HL-60 (cell line): ENCODE data around the gene DET1.
A peak's percentile ranks its signal among the peaks of the same experiment; 100 is the strongest.
"Not testable (repeated sequence)": the region's sequence is repeated elsewhere in the genome, so short reads cannot be mapped to it uniquely, and the experiment has no call there.

Source experiments
- DNase-seq, 2 experiments: peaks; one replicate each; pipeline ENCODE4 v3.0.0-alpha.2; 2010 to 2020; ENCODE audit warnings: low read depth in 1 of 2, low spot score in 1 of 2
- H3K27ac ChIP-seq: fragments of 250-450 bp; sonication (Bioruptor Pico); replicated peaks from 2 replicates; pipeline ENCODE4 v1.5.1; 2020; ENCODE audit warnings: mild to moderate bottlenecking, moderate library complexity
- H3K27me3 ChIP-seq: fragments of 250-450 bp; sonication (Bioruptor Pico); 2 replicates; pipeline ENCODE4 v1.5.1; 2021; ENCODE audit warnings: mild to moderate bottlenecking, moderate library complexity; ENCODE audit not compliant: insufficient read depth, poor library complexity, severe bottlenecking
- H3K4me3 ChIP-seq: replicated peaks from 2 replicates; pipeline ENCODE4 v1.5.1; 2011; ENCODE audit warnings: mild to moderate bottlenecking, control low read depth, low read length; ENCODE audit not compliant: insufficient read depth
- CTCF ChIP-seq: IDR thresholded peaks from one replicate; pipeline ENCODE4 v1.5.1; 2011; ENCODE audit warnings: low read length, control low read depth, inconsistent platforms; ENCODE audit not compliant: insufficient read depth
- GABPA ChIP-seq: IDR thresholded peaks from 2 replicates; pipeline ENCODE4 v1.6.1; 2012; ENCODE audit warnings: low read depth
- POLR2AphosphoS5 ChIP-seq: IDR thresholded peaks from 2 replicates; pipeline ENCODE4 v1.6.1; 2012; ENCODE audit warnings: low read depth
- SPI1 ChIP-seq: IDR thresholded peaks from 2 replicates; pipeline ENCODE4 v1.6.1; 2012; ENCODE audit warnings: low read depth, mild to moderate bottlenecking, borderline replicate concordance
- TF ChIP-seq, protein P1 (sequence below): IDR thresholded peaks from 2 replicates; pipeline ENCODE4 v1.6.1; 2012; ENCODE audit warnings: low read depth; ENCODE audit not compliant: insufficient replicate concordance

Gene DET1

GRCh38 chr15:88563638-88564037, 17.2 kb upstream of the DET1 start:
- no peak for DNase-seq
- Histone ChIP-seq H3K4me3 (no peak overlapping the region), H3K27me3 (peaks cover 2% of the 10 kb centered on the region), H3K27ac (no peak overlapping the region)
- TF ChIP-seq GABPA, result no peak
- no peak for TF ChIP-seq CTCF
- no peak for TF ChIP-seq POLR2AphosphoS5
- TF ChIP-seq SPI1, result no peak
- TF ChIP-seq, protein P1, sequence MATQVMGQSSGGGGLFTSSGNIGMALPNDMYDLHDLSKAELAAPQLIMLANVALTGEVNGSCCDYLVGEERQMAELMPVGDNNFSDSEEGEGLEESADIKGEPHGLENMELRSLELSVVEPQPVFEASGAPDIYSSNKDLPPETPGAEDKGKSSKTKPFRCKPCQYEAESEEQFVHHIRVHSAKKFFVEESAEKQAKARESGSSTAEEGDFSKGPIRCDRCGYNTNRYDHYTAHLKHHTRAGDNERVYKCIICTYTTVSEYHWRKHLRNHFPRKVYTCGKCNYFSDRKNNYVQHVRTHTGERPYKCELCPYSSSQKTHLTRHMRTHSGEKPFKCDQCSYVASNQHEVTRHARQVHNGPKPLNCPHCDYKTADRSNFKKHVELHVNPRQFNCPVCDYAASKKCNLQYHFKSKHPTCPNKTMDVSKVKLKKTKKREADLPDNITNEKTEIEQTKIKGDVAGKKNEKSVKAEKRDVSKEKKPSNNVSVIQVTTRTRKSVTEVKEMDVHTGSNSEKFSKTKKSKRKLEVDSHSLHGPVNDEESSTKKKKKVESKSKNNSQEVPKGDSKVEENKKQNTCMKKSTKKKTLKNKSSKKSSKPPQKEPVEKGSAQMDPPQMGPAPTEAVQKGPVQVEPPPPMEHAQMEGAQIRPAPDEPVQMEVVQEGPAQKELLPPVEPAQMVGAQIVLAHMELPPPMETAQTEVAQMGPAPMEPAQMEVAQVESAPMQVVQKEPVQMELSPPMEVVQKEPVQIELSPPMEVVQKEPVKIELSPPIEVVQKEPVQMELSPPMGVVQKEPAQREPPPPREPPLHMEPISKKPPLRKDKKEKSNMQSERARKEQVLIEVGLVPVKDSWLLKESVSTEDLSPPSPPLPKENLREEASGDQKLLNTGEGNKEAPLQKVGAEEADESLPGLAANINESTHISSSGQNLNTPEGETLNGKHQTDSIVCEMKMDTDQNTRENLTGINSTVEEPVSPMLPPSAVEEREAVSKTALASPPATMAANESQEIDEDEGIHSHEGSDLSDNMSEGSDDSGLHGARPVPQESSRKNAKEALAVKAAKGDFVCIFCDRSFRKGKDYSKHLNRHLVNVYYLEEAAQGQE, result no peak

DNA sequence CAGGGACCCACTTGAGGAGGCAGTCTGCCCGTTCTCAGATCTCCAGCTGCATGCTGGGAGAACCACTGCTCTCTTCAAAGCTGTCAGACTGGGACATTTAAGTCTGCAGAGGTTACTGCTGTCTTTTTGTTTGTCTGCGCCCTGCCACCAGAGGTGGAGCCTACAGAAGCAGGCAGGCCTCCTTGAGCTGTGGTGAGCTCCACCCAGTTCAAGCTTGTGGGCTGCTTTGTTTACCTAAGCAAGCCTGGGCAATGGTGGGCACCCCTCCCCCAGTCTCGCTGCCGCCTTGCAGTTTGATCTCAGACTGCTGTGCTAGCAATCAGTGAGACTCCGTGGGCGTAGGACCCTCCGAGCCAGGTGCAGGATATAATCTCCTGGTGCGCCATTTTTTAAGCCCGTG, 13.1 kb upstream of the DET1 start:
- H3K27me3 ChIP-seq, DNase-seq, H3K4me3 ChIP-seq, H3K27ac ChIP-seq: not testable (repeated sequence)

DNA sequence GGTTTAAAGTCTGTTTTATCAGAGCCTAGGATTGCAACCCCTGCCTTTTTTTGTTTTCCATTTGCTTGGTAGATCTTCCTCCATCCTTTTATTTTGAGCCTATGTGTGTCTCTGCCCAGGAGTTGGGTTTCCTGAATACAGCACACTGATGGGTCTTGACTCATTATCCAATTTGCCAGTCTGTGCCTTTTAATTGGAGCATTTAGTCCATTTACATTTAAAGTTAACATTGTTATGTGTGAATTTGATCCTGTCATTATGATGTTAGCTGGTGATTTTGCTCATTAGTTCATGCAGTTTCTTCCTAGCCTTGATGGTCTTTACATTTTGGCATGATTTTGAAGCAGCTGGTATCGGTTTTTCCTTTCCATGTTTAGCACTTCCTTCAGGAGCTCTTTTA, 11.5 kb upstream of the DET1 start:
- H3K27me3 ChIP-seq, H3K4me3 ChIP-seq, H3K27ac ChIP-seq, DNase-seq: not testable (repeated sequence)

DNA sequence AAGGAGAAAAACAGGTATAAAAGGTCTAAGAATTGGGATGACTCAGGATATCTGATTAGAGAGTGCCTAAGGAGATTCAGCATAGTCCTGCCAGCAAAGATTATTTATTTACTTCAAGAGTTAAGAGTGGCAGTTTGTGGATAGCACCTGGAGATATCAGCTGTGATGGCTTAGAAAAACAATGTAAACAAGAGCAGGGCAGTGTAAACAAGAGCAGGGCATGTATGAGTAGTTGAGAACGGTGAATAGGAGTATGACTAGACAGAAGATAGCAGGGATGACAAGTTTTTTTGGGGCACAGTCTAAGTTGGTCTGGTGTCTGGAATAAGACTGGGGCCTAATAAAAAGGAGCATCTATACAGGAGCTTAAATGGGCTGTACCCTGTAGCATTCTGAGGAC, 1.5 kb upstream of the DET1 start:
- not testable (repeated sequence) for DNase-seq, H3K27ac ChIP-seq, H3K27me3 ChIP-seq, H3K4me3 ChIP-seq

DNA sequence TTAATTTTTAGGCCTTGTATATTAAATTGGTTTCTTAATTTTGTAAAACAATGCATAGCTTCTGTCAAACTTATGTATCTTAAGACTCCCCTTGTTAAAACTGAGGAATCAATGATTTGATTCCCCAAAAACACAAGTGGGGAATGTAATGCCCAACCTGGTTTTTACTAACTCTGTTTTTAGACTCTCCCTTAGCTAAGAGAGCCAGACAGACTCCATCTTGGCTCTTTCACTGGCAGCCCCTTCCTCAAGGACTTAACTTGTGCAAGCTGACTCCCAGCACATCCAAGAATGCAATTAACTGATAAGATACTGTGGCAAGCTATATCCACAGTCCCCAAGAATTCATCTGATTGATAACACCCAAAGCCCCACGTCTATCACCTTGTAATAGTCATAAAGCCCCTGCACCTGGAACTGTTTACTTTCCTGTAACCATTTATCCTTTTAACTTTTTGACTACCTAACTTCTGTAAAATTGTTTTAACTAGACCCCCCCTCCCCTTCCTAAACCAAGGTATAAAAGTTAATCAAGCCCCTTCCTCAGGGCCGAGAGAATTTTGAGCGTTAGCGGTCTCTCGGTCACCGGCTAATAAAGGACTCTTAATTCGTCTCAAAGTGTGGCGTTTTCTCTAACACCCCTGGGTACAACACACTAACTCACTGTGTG, 768 bp downstream of the DET1 start:
- Histone ChIP-seq H3K27ac (peak overlapping the region; percentile 68), H3K4me3 (peak overlapping the region; percentile 66)
- DNase-seq, H3K27me3 ChIP-seq: not testable (repeated sequence)

- no peak overlapping the region for H3K4me3 ChIP-seq
- no peak for DNase-seq
- H3K27me3 ChIP-seq, result no peaks in the 10 kb centered on the region
- H3K27ac ChIP-seq, result no peak overlapping the region
- no peak for TF ChIP-seq SPI1
- TF ChIP-seq, protein P1, result no peak
- no peak for TF ChIP-seq CTCF
- no peak for TF ChIP-seq GABPA
- no peak for TF ChIP-seq POLR2AphosphoS5
Measured at GRCh38 chr15:88543065-88543776, 3.3 kb downstream of the DET1 start.
